HFFc6 (cell line): ENCODE results near the gene VWC2L. TPM values are rescaled to one million over a fixed set of nuclear protein-coding genes. Genes with fewer than 3 reads are reported as not detected.

Experiments used
- DNase-seq: peaks from one replicate; pipeline ENCODE4 v3.0.0-alpha.2; 2018
- H3K27ac Mint-ChIP-seq: 2 replicates; pipeline ENCODE4 v1.8.0; 2020; ENCODE audit warnings: mild to moderate bottlenecking, mixed read lengths
- H3K27me3 Mint-ChIP-seq: 2 replicates; pipeline ENCODE4 v1.8.0; 2021; ENCODE audit warnings: mild to moderate bottlenecking, moderate library complexity, mixed read lengths; ENCODE audit not compliant: insufficient read depth
- H3K36me3 Mint-ChIP-seq: 2 replicates; pipeline ENCODE4 v1.8.0; 2021; ENCODE audit warnings: low read depth, mixed read lengths
- H3K4me1 Mint-ChIP-seq: 2 replicates; pipeline ENCODE4 v1.8.0; 2020; ENCODE audit warnings: low read depth, mixed read lengths
- H3K4me3 Mint-ChIP-seq: 2 replicates; pipeline ENCODE4 v1.8.0; 2020; ENCODE audit warnings: mild to moderate bottlenecking, moderate library complexity, mixed read lengths
- H3K9me3 Mint-ChIP-seq: 2 replicates; pipeline ENCODE4 v1.8.0; 2020; ENCODE audit warnings: mild to moderate bottlenecking, mixed read lengths
- total RNA-seq, 6 experiments: library from RNA; stranded (reverse); fragmentation: NEBNext Ultra II Directional; extraction: Animal tissue kit (Norgen Biotek cat#: 25700); gene quantifications; 2 replicates in 1 of 6; 3 replicates in 5 of 6; pipeline ENCODE4 v1.2.3, GENCODE V29; 2021
- TF ChIP-seq, protein P1 (sequence below): fragments of 200-600 bp; sonication (generic); IDR thresholded peaks from 2 replicates; pipeline ENCODE4 v1.5.0; 2021; ENCODE audit warnings: antibody characterized with exemption, mild to moderate bottlenecking

VWC2L gene
- total RNA-seq, 6 experiments from 2014 or later, result not detected

- Mint-ChIP-seq H3K4me1 (peaks cover 9% of the 10 kb centered on the region; the same call in 1 of the 2 replicates), H3K4me3 (no peak overlapping the region), H3K27ac (no peak overlapping the region), H3K9me3 (no peaks in the 10 kb centered on the region), H3K27me3 (peaks cover 7% of the 10 kb centered on the region), H3K36me3 (no peaks in the 10 kb centered on the region)
- TF ChIP-seq, protein P1, sequence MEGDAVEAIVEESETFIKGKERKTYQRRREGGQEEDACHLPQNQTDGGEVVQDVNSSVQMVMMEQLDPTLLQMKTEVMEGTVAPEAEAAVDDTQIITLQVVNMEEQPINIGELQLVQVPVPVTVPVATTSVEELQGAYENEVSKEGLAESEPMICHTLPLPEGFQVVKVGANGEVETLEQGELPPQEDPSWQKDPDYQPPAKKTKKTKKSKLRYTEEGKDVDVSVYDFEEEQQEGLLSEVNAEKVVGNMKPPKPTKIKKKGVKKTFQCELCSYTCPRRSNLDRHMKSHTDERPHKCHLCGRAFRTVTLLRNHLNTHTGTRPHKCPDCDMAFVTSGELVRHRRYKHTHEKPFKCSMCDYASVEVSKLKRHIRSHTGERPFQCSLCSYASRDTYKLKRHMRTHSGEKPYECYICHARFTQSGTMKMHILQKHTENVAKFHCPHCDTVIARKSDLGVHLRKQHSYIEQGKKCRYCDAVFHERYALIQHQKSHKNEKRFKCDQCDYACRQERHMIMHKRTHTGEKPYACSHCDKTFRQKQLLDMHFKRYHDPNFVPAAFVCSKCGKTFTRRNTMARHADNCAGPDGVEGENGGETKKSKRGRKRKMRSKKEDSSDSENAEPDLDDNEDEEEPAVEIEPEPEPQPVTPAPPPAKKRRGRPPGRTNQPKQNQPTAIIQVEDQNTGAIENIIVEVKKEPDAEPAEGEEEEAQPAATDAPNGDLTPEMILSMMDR, result no peak
- DNase-seq, result no peak
Measured at GRCh38 chr2:214611015-214611414, 200.2 kb downstream of the VWC2L start.

DNA sequence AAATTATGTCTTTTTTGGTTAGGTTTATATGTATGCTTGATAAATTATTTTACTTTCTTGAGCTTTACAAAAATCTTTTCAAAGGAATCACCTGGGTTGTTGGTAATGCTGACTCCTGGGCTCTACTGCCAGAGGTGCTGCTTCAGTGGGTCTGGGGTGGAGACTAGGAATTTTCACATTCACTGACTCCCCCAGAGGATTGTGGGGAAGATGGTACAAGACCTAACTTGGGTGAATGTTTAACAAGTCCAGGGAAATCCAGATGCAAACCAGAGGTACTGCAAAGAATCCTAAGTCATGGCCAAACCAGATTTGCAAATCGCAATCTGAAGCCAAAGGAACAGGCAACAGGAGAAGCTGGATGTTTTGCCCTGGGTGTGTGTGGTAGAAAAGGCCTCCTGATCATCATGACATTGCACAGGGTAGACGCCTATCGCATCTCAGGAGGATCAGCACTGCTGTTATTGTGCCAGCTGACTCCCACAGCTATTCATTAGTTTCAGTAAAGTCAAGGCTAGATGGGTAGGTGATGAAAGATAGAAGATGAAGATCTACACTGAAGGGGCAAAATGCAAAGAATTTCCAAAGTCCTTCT, 213.4 kb downstream of the VWC2L start:
- TF ChIP-seq, protein P1, result no peak
- H3K27ac Mint-ChIP-seq, result no peak overlapping the region
- DNase-seq, result no peak
- no peaks in the 10 kb centered on the region for H3K36me3 Mint-ChIP-seq
- no peaks in the 10 kb centered on the region; the same call in 1 of the 2 replicates for H3K4me1 Mint-ChIP-seq
- H3K4me3 Mint-ChIP-seq, result no peak overlapping the region
- peaks cover 2% of the 10 kb centered on the region; the same call in 1 of the 2 replicates for H3K27me3 Mint-ChIP-seq
- peaks cover 3% of the 10 kb centered on the region; the same call in 1 of the 2 replicates for H3K9me3 Mint-ChIP-seq

GRCh38 chr2:214628091-214628490, 217.2 kb downstream of the VWC2L start:
- no peak for DNase-seq
- H3K4me3 Mint-ChIP-seq, result no peak overlapping the region; the same call in 1 of the 2 replicates
- TF ChIP-seq, protein P1, result no peak
- H3K9me3 Mint-ChIP-seq, result peaks cover 3% of the 10 kb centered on the region; the same call in 1 of the 2 replicates
- peaks cover 3% of the 10 kb centered on the region; the same call in 1 of the 2 replicates for H3K27me3 Mint-ChIP-seq
- peaks cover 6% of the 10 kb centered on the region; the same call in 1 of the 2 replicates for H3K4me1 Mint-ChIP-seq
- no peak overlapping the region for H3K27ac Mint-ChIP-seq
- H3K36me3 Mint-ChIP-seq, result no peaks in the 10 kb centered on the region
